ENCODE measurements around the gene KIF26B.
"Not testable (repeated sequence)": the region's sequence is repeated elsewhere in the genome, so short reads cannot be mapped to it uniquely, and the experiment has no call there.

KIF26B gene

GRCh38 chr1:245353411-245353810 is 198.6 kb downstream of the KIF26B start:
- TF ChIP-seq CTCF (conservative IDR thresholded peaks at IDR 0.05; ENCODE audit: low read length): no peak
- DNase-seq (ENCODE audit: low read depth): no peak
- no peak overlapping the region for H3K4me3 ChIP-seq (ENCODE audit: low read length)

- no peak overlapping the region for H3K4me3 ChIP-seq (ENCODE audit: low read length)
- no peak for TF ChIP-seq CTCF (conservative IDR thresholded peaks at IDR 0.05; ENCODE audit: low read length)
Measured at GRCh38 chr1:245353915-245354775, 199.4 kb downstream of the KIF26B start.

GRCh38 chr1:245355851-245356630 is 201.3 kb downstream of the KIF26B start:
- DNase-seq (ENCODE audit: low read depth): not testable (repeated sequence)

More at GRCh38 chr1:245353915-245354775, 199.4 kb downstream of the KIF26B start:
- DNase-seq (ENCODE audit: low read depth): no peak

GRCh38 chr1:245356891-245357585 is 202.3 kb downstream of the KIF26B start:
- TF ChIP-seq CTCF (conservative IDR thresholded peaks at IDR 0.05; ENCODE audit: low read length): no peak
- DNase-seq (ENCODE audit: low read depth): no peak
- no peak overlapping the region for H3K4me3 ChIP-seq (ENCODE audit: low read length)

More at GRCh38 chr1:245355851-245356630, 201.3 kb downstream of the KIF26B start:
- H3K4me3 ChIP-seq (ENCODE audit: low read length): not testable (repeated sequence)

- not testable (repeated sequence) for DNase-seq (ENCODE audit: low read depth); H3K4me3 ChIP-seq (ENCODE audit: low read length)
Measured at GRCh38 chr1:245359101-245359680, 204.4 kb downstream of the KIF26B start.

DNA sequence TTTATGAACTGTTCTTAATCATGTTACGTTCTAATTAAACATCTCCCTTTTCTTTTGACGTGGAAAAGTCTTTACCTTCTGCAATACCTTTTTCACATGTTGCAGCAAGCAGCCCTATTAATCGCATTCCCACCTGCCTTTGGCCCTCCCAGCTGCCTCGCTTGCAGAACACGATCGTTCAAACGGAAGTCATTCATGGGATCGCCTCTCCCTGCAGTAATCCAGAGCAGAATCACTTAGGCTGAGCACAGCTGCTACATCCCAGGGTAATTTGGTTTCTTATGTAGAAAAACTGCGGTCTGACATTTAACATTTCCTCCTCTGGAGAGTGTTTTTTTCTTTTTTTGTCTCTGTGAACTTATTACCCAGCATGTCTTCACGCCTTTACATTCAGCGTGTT is 206.3 kb downstream of the KIF26B start:
- no peak for DNase-seq (ENCODE audit: low read depth)
- no peak for TF ChIP-seq CTCF (conservative IDR thresholded peaks at IDR 0.05; ENCODE audit: low read length)
- H3K4me3 ChIP-seq (ENCODE audit: low read length): no peak overlapping the region

GRCh38 chr1:245361951-245362350 is 207.2 kb downstream of the KIF26B start:
- no peak for TF ChIP-seq CTCF (conservative IDR thresholded peaks at IDR 0.05; ENCODE audit: low read length)
- no peak for DNase-seq (ENCODE audit: low read depth)
- H3K4me3 ChIP-seq (ENCODE audit: low read length): no peak overlapping the region

Measured in AG10803 (cell line).